Activated T-cell treated with anti-CD3 and anti-CD28 coated beads, Interleukin-2, amount 50 U/mL, for 1 hour (primary cell): Measurements from ENCODE around the gene PRMT1.

Experiments used
- DNase-seq: peaks from one replicate; pipeline ENCODE4 v3.0.0-alpha.2; 2020

Gene PRMT1

DNA sequence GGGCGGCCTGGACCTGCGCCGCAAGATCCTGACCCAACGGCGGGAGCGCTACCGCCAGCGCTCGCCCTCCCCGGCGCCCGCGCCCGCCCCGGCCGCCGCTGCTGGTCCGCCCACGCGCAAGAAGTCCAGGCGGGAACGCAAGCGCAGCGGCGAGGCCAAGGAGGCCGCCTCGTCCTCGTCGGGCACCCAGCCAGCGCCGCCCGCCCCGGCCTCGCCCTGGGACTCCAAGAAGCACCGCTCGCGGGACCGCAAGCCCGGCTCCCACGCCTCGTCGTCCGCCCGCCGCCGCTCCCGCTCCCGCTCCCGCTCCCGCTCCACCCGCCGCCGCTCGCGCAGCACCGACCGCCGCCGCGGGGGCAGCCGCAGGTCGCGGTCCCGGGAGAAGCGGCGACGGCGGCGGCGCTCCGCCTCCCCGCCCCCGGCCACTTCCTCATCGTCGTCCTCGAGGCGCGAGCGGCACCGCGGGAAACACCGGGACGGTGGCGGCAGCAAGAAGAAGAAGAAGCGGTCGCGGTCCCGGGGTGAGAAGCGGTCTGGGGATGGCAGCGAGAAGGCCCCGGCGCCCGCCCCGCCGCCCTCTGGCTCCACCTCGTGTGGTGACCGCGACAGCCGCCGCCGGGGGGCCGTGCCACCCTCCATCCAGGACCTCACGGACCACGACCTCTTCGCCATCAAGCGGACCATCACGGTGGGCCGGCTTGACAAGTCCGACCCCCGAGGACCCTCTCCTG lies 25.1 kb upstream of the PRMT1 start:
- no peak for DNase-seq

DNA sequence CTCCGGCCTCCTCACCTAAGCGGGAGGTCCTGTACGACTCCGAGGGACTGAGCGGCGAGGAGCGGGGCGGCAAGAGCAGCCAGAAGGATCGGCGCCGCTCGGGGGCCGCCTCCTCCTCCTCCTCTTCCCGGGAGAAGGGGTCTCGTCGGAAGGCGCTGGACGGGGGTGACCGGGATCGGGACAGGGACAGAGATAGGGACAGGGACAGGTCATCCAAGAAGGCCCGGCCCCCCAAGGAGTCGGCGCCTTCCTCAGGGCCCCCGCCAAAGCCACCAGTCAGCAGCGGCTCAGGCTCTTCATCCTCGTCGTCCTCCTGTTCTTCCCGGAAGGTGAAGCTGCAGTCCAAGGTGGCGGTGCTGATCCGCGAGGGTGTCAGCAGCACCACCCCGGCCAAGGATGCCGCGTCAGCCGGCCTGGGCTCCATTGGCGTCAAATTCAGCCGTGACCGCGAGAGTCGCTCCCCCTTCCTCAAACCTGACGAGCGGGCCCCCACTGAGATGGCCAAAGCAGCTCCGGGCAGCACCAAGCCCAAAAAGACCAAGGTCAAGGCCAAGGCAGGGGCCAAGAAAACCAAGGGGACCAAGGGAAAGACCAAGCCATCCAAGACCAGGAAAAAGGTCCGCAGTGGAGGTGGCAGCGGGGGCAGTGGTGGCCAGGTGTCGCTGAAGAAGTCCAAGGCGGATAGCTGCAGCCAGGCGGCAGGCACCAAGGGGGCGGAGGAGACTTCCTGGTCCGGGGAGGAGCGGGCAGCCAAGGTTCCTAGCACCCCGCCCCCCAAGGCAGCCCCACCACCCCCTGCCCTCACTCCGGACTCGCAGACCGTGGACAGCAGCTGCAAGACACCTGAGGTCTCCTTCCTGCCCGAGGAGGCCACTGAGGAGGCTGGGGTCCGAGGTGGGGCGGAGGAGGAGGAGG lies 24.3 kb upstream of the PRMT1 start:
- no peak for DNase-seq

DNA sequence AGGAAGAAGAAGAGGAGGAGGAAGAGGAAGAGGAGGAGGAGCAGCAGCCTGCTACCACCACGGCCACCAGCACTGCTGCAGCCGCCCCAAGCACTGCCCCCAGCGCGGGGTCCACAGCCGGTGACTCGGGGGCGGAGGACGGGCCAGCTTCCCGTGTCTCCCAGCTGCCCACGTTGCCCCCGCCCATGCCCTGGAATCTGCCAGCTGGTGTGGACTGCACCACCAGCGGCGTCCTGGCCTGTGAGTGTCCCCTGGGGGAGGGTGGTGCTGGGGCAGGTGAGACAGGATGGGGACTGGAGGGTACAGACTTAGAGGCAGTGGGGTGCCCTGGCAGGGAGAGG lies 23.6 kb upstream of the PRMT1 start:
- no peak for DNase-seq

DNA sequence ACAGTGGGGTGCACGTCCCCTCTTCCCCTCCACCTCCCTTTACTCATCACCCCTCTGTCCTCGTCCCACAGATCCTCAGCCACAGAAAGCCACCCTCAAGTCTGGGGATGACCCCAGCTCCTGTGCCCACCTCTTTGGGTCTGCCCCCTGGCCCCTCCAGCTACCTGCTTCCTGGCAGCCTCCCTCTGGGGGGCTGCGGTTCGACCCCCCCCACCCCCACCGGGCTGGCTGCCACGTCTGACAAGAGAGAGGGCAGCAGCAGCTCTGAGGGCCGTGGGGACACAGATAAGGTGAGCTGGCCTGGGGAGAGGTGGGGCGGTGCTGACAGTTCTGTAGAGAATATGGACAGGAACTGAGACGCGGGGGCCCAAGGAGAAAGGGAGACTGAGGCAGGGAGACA lies 22.5 kb upstream of the PRMT1 start:
- DNase-seq: no peak

DNA sequence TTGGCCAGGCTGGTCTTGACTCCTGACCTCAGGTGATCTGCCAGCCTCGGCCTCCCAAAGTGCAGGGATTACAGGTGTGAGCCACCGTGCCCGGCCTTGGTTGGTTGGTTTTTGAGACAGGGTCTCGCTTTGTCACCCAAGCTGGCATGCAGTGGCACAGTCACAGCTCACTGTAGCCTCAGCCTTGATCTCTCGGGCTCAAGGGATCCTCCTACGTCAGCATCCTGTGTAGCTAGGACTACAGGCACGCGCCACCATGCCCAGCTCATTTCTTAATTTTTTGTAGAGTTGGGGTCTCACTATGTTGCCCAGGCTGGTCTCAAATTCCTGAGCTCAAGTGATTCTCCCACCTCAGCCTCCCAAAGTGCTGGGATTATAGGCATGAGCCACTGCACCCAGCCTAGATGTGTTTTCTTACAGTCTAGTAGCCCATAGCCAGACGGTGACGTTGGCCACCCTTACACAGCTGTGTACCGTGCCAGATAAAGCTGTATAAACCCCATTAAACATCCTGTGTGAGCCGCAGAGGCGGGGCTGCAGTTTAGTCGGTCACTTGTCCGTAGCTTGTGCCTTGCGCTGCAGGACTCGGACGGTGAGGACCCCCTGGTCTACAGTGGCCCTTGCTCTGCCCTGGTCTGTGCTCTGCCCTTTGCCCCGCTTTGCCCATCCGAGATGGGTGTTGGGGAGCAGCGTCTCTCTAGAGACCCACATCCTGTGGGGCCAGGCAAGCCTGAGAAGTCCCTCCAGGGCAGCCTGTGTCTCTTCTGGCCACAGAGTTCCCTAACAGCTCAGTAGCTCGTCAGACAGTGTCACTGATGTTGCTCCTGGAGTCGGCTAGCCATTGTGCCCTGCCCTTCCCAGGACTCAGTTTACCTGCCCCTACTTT lies 21.3 kb upstream of the PRMT1 start:
- no peak for DNase-seq

DNA sequence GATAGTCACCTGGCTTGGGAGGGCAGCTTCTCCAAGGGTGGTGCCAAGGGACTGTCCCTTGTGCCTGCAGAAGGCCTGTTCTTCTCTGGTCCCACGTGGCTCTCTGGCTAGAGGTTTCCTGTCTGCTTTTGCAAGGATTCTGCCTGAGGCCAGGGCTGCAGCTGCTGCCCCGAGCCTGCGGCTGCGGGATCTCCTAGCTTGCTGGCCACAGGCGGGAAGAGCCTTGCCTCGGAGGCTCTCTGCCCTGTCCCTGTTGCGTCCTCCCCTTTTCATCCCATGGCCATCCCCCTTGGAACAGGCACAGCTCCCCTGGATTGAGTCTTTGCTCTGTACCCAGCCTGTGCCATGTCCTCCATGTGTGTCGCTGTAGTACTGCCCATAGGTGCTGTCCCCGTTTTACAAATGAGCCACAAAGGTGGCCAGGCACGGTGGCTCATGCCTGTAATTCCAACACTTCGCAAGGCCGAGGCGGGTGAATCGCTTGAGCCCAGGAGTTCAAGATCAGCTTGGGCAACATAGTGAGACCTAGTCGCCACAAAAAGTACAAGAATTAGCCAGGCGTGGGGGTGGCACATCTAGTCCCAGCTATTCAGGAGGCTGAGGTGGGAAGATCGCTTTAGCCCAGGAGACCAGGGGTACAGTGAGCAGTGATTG lies 20.5 kb upstream of the PRMT1 start:
- DNase-seq: no peak

DNA sequence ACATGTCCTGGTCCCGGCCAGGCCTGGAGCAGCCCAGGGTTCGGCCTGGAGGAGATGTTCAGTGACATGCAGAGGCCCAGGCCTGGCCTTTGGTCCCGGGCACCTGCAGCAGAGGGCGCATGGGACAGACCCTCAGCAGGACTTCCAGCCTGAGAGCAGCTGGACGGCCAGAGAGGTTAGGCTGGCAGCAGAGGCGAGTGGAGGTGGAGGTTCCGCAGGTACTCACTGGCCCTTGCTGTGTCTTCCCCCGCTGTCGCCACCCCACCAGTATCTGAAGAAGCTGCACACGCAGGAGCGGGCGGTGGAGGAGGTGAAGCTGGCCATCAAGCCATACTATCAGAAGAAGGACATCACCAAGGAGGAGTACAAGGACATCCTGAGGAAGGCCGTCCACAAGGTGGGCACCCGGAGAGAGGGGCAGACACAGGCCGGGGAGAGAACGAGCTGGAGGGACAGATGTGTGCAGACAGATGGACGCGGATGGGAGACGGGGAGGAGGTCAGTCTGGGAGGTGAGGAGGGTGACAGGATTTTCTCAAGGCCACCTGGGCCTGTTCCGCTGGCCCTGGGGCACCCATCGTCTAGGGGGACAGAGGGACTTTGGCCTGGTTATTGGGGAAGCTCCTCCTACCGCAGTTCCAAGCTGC lies 19.5 kb upstream of the PRMT1 start:
- DNase-seq: no peak

DNA sequence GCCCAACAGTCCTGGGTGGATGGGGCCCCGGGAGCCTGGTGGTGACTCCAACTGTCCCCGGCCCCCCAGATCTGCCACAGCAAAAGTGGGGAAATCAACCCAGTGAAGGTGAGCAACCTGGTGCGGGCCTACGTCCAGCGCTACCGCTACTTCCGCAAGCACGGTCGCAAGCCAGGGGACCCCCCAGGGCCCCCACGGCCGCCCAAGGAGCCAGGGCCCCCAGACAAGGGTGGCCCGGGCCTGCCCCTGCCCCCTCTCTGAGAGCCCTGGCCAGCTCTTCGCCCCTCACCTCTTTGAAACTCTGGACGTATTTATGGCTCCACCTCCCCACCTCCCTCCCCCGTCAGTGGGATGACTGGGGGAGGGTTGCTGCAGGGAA lies 18.9 kb upstream of the PRMT1 start:
- no peak for DNase-seq

DNA sequence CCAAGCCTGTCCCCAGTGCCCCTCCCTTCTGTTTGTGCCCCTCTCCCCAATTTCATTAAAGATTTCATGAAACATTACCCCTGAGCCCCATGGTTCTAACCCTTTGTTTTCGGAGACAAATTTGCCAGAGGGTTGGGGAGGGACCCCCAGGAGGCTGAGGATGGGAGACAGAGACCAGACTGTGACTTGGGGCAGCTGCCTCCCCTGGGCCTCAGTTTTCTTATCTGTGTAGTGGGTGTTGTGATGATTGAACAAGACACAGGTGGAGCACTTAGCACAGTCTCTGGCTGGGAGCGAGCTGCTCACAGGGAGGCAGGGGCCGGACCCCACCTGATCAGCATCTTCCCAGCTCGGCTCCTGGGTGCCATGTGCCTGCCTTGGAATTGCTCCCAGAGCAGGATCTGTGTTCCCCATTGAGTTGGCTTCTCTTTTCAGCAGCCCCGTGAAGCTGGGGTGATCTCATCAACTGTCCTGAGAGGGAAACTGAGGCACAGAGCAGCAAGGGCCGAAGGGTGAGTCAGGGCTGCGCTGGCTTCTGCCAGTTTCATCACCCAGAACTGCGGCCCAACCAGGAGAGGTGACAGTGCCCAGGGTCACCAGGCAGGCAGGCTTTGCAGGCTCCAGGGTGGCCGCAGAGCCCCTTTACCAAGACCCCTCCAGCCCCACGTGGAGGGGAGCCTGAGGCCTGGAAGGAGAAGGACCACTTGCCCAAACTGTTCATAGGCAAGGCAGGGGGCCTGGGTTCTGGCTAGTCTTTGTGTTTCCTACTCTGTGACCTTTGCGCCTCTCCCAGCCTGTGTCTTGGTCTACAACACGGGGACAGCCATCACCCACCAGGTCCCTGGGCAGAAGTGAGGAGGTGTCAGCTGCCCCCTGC lies 18.3 kb upstream of the PRMT1 start:
- no peak for DNase-seq

DNA sequence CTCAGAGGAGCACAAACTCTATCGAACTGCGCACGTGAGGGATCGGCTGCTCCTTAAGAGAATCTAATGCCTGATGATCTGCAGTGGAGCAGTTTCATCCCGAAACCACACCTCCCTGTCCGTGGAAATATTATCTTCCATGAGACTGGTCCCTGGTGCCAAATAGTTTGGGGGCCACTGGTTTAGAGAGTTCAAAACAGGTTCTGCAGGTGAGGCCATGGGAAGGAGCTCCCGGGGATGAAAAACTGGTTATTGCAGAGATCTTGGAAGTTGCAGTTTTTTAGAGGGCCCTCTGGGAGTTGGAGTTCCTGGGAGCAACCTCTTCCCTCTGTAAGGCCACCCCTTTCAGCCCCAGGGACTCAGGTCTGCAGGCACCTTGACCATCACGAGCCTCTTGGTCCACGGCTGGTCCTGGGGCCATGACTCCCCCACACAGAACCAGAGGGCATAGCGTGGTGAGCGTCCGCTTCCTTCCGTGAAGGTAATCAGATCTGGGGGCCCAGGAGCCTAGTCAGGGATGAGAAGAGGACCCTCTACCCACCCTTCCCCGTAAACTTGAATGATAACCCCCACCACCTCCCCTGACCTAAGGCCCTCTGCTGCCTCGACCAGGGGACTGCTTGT lies 16.6 kb upstream of the PRMT1 start:
- no peak for DNase-seq

DNA sequence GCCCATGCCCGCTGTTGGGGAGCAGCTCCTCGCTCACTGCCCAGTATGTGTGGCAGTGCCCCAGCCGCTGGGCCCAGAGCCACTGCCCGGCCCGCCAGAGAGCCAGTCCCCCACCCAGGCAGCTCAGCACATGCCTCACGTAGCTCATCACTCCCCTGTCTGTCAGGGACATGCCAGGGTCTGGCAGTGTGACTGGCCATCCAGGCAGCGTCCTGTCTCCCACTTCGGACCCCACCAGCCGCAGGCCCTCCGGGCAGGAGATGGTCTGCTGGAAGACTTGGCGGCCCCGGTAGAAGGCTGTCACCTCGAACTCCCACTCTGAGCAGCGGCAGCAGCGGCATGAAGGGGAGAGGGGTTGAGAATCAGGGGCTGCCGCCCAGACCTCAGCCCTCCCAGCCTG lies 15.1 kb upstream of the PRMT1 start:
- DNase-seq: no peak

DNA sequence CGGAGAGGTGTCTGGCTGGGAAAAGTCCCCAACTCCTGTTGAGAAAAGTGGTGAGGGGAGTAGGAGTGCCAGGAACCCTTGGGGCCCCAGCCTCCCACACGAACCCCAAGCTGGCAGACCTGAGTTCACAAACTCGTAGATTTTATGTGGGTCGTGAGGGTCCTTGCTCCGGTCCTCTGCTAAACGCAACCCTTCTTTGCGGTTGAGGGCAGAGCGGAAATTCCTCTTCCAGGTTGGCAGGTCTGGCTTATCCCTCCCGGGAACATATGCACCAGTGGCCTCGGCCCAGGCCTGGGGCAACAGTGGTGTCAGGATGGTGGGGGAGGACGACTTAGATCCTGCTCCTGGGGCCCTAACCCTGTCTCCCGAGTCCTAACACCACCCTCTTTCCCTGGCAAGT lies 13.8 kb upstream of the PRMT1 start:
- DNase-seq: no peak

DNA sequence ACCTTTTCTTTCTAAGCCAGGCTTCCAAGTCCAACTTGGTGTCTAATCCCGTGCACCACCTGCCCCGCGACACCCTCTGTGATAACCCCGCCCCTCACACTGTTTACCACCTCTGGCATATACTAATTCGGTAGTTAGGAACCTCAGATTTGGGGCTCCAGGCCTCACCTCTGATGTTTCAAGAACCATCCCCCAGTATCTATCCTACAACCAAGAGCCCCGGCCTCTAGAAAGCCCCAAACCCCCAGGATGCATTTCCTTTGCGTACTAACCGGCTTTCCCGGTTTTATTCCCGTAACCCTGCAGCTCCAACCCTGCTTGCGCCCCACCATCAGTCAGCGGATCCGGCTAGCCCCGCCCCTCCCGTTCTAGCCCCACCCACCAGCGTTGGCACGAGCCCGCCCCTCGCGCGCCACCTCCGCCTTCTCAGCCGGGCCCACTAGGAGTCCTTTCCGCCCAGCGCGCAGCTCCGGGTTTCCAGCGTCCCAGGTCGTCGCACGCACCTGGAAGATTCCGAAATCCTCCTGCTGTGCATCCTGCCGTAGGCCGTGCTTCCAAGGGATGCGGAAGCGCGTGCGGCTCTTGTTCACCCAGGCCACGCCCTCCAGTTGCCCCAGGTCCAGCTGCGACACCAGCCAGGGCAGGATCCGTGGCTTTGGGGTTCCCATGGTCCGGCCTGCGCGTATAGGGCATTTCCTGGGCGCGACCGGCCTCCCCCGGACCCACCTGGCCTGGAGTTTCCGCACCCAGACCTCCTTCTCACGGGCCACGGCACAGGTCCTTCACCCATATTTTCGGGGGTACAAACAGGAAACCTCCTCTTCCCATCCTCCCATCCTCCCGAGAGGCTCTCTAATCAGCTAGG lies 12.7 kb upstream of the PRMT1 start:
- DNase-seq: peak; percentile 93

DNA sequence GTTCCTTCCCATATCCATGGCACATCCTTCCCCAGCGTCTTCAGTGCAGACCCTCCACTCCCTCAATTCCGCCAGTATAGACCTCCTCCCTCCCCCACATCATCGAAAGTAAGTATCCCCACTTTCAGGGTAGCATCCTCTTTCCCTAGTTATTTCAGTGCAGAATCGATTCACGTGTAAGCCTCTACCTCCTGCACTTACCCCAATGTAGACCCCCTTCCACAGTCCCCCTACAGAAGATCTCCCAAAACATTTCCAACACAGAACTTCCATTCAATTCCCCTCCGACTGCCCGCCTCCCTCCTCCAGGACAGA lies 12.1 kb upstream of the PRMT1 start:
- no peak for DNase-seq

DNA sequence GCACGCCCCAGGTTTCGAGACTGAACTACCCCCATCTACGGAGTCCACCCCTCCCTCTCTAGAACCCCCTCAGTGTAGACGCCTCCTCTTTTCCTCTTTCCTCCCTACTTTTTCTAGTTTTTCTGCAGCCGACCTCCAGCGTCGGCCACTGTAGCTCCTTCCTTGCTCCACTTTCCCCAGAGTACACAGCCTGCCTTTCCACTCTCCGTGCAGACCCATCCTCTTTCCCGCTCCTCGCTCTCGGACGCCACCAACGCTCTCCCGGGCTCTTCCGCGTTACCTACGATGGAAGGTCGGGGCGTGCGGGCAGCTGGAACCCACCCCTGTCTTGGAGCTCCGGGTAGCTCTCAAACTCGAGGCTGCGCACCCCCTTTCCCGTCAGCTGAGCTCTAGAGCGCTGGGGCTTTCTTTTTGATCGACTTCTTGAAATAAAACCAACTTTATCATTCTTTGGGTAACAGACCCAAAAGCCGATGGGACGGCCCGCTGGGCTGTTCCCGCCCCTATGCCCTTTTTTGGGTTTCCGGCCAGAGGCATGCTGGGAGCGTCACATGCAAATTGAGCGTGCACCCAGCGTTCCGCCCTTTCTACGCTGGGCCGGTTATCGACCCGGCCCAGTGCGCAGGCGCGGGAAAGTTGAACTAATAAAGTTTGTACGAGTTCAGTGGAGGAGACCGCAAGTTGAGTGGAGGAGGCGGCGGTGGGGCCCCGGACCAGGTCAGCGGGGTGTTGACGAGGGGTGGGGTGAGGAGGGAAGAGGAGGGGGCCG lies 11.5 kb upstream of the PRMT1 start, which contains the start of the genes BCL2L12 and IRF3:
Gene BCL2L12 (plus strand): TSS at position 583 of the 769 bp plus-strand sequence. CDS start 760 bp downstream, outside the sequence.
Gene IRF3 (minus strand): TSS at position 507 of the 769 bp plus-strand sequence. CDS start 1,019 bp downstream, outside the sequence.
- DNase-seq: peak; percentile 100

DNA sequence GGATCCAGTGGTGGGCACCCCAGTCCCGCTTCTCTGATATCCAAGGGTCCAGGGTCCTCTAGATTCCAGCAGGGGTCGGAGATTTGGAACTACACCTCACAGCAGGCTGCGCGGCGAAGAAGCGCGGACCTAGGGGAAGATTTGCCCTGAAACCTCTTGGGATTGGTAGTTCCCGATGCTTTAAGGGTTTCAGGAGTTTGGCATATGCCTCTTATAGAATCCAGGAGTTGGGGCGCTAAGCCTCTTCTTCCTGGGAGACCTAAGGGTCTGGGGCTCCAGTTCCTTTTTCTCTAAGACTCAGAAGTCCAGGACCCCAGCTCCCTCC lies 11.0 kb upstream of the PRMT1 start:
- no peak for DNase-seq

DNA sequence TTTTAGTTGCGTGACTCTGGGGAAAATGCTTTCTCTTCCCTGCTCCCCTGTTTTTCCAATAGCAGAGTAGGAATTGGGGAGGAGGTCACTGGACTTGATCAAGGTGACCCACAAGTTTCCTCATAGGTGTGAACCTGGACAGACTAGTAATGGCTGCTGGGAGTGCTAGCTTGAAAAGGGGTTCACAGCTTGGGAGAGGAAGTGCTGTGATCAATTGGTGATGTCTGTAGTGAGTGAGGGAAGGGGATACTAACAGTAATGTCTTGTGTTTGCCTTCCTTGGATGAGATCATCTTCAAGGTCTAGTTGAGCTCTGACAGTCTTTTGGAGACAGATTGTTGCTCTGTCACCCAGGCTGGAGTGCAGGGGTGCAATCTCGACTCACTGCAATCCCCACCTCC lies 9.6 kb upstream of the PRMT1 start:
- no peak for DNase-seq

DNA sequence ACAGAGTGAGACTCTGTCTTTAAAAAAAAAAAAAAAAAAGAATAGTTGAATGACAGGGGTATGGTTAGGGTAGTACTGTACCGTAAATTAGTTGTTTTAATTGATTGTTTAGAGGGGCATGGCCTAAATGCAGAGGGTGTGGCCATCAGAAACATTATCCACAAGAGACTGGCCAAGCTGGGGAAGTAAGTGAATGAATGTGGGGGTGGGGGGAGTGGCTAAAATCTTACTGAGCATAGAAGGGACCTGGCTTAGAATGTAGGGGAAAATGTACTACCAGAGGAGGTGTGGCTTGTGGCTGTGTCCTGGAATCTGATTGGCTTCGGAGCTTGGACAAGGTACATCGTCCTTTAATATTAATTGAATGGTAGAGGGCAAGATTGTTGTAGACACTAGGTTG lies 7.6 kb upstream of the PRMT1 start:
- DNase-seq: no peak
